HEK293 (cell line): ENCODE measurements around the gene CXCL17.

ENCODE experiments used
- ATF2 ChIP-seq: fragments of 450-650 bp; formaldehyde crosslinking; IDR thresholded peaks from 2 replicates; pipeline ENCODE4 v1.5.1; 2016; ENCODE audit warnings: missing biosample characterization, missing genetic modification characterization, low read depth
- GFI1B ChIP-seq: fragments of 450-650 bp; formaldehyde crosslinking; IDR thresholded peaks from 2 replicates; pipeline ENCODE4 v1.5.1; 2016; ENCODE audit warnings: missing biosample characterization, missing genetic modification characterization
- MZF1 ChIP-seq: fragments of 450-650 bp; formaldehyde crosslinking; IDR thresholded peaks from 2 replicates; pipeline ENCODE4 v1.5.1; 2017; ENCODE audit warnings: missing biosample characterization, missing genetic modification characterization, borderline replicate concordance
- REPIN1 ChIP-seq: fragments of 450-650 bp; formaldehyde crosslinking; IDR thresholded peaks from 2 replicates; pipeline ENCODE4 v1.5.1; 2017; ENCODE audit warnings: missing biosample characterization, missing genetic modification characterization, low read depth
- SETDB1 ChIP-seq: IDR thresholded peaks from one replicate; pipeline ENCODE4 v1.6.1; 2017; ENCODE audit warnings: mild to moderate bottlenecking, low read length, moderate library complexity, mixed read lengths; ENCODE audit not compliant: insufficient read length
- SP2 ChIP-seq: fragments of 450-650 bp; formaldehyde crosslinking; IDR thresholded peaks from 2 replicates; pipeline ENCODE4 v1.5.1; 2016; ENCODE audit warnings: missing biosample characterization, missing genetic modification characterization
- WT1 ChIP-seq: fragments of 450-650 bp; formaldehyde crosslinking; IDR thresholded peaks from 2 replicates; pipeline ENCODE4 v1.5.1; 2016; ENCODE audit warnings: missing biosample characterization, missing genetic modification characterization
- ZBTB26 ChIP-seq: fragments of 450-650 bp; formaldehyde crosslinking; optimal IDR thresholded peaks from 2 replicates; pipeline ENCODE3; 2016; ENCODE audit warnings: missing biosample characterization, mild to moderate bottlenecking, missing genetic modification characterization
- ZBTB48 ChIP-seq: fragments of 450-650 bp; formaldehyde crosslinking; IDR thresholded peaks from 2 replicates; pipeline ENCODE4 v1.5.1; 2016; ENCODE audit warnings: missing biosample characterization, missing genetic modification characterization
- ZBTB7A ChIP-seq: fragments of 450-650 bp; formaldehyde crosslinking; IDR thresholded peaks from 2 replicates; pipeline ENCODE4 v1.5.1; 2016; ENCODE audit warnings: low read depth, missing biosample characterization, missing genetic modification characterization
- ZNF140 ChIP-seq: fragments of 450-650 bp; formaldehyde crosslinking; IDR thresholded peaks from 2 replicates; pipeline ENCODE4 v1.5.1; 2016; ENCODE audit warnings: missing biosample characterization, missing genetic modification characterization
- ZNF324 ChIP-seq: fragments of 450-650 bp; formaldehyde crosslinking; IDR thresholded peaks from 2 replicates; pipeline ENCODE4 v1.5.1; 2016; ENCODE audit warnings: missing biosample characterization, missing genetic modification characterization
- ZNF394 ChIP-seq: fragments of 450-650 bp; formaldehyde crosslinking; IDR thresholded peaks from 2 replicates; pipeline ENCODE4 v1.5.1; 2016; ENCODE audit warnings: missing biosample characterization, missing genetic modification characterization, mild to moderate bottlenecking, moderate library complexity, borderline replicate concordance
- ZNF449 ChIP-seq: fragments of 450-650 bp; formaldehyde crosslinking; IDR thresholded peaks from 2 replicates; pipeline ENCODE4 v1.5.1; 2017; ENCODE audit warnings: missing biosample characterization, mild to moderate bottlenecking, missing genetic modification characterization, moderate library complexity
- ZNF488 ChIP-seq: fragments of 450-650 bp; formaldehyde crosslinking; IDR thresholded peaks from 2 replicates; pipeline ENCODE4 v1.5.1; 2016; ENCODE audit warnings: missing biosample characterization, missing genetic modification characterization
- ZNF529 ChIP-seq: fragments of 450-650 bp; formaldehyde crosslinking; IDR thresholded peaks from 2 replicates; pipeline ENCODE4 v1.5.1; 2017; ENCODE audit warnings: missing genetic modification characterization, missing biosample characterization; ENCODE audit not compliant: insufficient replicate concordance
- ZNF610 ChIP-seq: fragments of 450-650 bp; formaldehyde crosslinking; IDR thresholded peaks from 2 replicates; pipeline ENCODE4 v1.5.1; 2016; ENCODE audit warnings: missing biosample characterization, missing genetic modification characterization, borderline replicate concordance
- ZNF626 ChIP-seq: fragments of 450-650 bp; sonication (Bioruptor Pico); formaldehyde crosslinking; IDR thresholded peaks from 2 replicates; pipeline ENCODE4 v1.5.1; 2018; ENCODE audit warnings: missing biosample characterization, missing genetic modification characterization, inconsistent platforms
- ZNF629 ChIP-seq: fragments of 450-650 bp; formaldehyde crosslinking; IDR thresholded peaks from 2 replicates; pipeline ENCODE4 v1.5.1; 2017; ENCODE audit warnings: missing biosample characterization, missing genetic modification characterization
- TF ChIP-seq, protein P1 (sequence below): fragments of 450-650 bp; formaldehyde crosslinking; IDR thresholded peaks from 2 replicates; pipeline ENCODE4 v1.5.1; 2017; ENCODE audit warnings: missing biosample characterization, missing genetic modification characterization
- TF ChIP-seq, protein P2 (sequence below): fragments of 450-650 bp; formaldehyde crosslinking; IDR thresholded peaks from 2 replicates; pipeline ENCODE4 v1.5.1; 2016; ENCODE audit warnings: missing biosample characterization, missing genetic modification characterization
- TF ChIP-seq, protein P3 (sequence below): fragments of 450-650 bp; formaldehyde crosslinking; IDR thresholded peaks from 2 replicates; pipeline ENCODE4 v1.5.1; 2017; ENCODE audit warnings: missing biosample characterization, missing genetic modification characterization
- TF ChIP-seq, protein P4 (sequence below): fragments of 450-650 bp; formaldehyde crosslinking; IDR thresholded peaks from 2 replicates; pipeline ENCODE4 v1.5.1; 2016; ENCODE audit warnings: missing biosample characterization, missing genetic modification characterization
- TF ChIP-seq, protein P5 (sequence below): IDR thresholded peaks from 2 replicates; pipeline ENCODE4 v1.6.1; 2011; ENCODE audit warnings: mild to moderate bottlenecking, low read depth, low read length, borderline replicate concordance

Gene CXCL17

GRCh38 chr19:42396381-42397262 is 46.1 kb downstream of the CXCL17 start (continued):
- TF ChIP-seq, protein P1, sequence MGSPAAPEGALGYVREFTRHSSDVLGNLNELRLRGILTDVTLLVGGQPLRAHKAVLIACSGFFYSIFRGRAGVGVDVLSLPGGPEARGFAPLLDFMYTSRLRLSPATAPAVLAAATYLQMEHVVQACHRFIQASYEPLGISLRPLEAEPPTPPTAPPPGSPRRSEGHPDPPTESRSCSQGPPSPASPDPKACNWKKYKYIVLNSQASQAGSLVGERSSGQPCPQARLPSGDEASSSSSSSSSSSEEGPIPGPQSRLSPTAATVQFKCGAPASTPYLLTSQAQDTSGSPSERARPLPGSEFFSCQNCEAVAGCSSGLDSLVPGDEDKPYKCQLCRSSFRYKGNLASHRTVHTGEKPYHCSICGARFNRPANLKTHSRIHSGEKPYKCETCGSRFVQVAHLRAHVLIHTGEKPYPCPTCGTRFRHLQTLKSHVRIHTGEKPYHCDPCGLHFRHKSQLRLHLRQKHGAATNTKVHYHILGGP (tag by site-specific recombination) = no peak
- TF ChIP-seq MZF1 (tag by site-specific recombination) = 0 out of 2 replicates have a peak, but pooled peaks have one; percentile 25
- peak; percentile 73; the same call in 1 of the 2 replicates for TF ChIP-seq ZNF324 (tag by site-specific recombination)
- peak; percentile 41 for TF ChIP-seq ZBTB26 (tag by site-specific recombination)
- peak; percentile 76 for TF ChIP-seq ZBTB7A (tag by site-specific recombination)
- peak; percentile 100 for TF ChIP-seq ATF2 (tag by site-specific recombination)
- TF ChIP-seq GFI1B = no peak
- TF ChIP-seq SETDB1 = no peak
- TF ChIP-seq, protein P2, sequence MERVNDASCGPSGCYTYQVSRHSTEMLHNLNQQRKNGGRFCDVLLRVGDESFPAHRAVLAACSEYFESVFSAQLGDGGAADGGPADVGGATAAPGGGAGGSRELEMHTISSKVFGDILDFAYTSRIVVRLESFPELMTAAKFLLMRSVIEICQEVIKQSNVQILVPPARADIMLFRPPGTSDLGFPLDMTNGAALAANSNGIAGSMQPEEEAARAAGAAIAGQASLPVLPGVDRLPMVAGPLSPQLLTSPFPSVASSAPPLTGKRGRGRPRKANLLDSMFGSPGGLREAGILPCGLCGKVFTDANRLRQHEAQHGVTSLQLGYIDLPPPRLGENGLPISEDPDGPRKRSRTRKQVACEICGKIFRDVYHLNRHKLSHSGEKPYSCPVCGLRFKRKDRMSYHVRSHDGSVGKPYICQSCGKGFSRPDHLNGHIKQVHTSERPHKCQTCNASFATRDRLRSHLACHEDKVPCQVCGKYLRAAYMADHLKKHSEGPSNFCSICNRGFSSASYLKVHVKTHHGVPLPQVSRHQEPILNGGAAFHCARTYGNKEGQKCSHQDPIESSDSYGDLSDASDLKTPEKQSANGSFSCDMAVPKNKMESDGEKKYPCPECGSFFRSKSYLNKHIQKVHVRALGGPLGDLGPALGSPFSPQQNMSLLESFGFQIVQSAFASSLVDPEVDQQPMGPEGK (tag by site-specific recombination) = peak; percentile 92
- TF ChIP-seq, protein P3, sequence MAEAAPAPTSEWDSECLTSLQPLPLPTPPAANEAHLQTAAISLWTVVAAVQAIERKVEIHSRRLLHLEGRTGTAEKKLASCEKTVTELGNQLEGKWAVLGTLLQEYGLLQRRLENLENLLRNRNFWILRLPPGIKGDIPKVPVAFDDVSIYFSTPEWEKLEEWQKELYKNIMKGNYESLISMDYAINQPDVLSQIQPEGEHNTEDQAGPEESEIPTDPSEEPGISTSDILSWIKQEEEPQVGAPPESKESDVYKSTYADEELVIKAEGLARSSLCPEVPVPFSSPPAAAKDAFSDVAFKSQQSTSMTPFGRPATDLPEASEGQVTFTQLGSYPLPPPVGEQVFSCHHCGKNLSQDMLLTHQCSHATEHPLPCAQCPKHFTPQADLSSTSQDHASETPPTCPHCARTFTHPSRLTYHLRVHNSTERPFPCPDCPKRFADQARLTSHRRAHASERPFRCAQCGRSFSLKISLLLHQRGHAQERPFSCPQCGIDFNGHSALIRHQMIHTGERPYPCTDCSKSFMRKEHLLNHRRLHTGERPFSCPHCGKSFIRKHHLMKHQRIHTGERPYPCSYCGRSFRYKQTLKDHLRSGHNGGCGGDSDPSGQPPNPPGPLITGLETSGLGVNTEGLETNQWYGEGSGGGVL (tag by site-specific recombination) = peak; percentile 95
- TF ChIP-seq REPIN1 (tag by site-specific recombination) = 0 out of 2 replicates have a peak, but pooled peaks have one; percentile 37
- TF ChIP-seq, protein P4, sequence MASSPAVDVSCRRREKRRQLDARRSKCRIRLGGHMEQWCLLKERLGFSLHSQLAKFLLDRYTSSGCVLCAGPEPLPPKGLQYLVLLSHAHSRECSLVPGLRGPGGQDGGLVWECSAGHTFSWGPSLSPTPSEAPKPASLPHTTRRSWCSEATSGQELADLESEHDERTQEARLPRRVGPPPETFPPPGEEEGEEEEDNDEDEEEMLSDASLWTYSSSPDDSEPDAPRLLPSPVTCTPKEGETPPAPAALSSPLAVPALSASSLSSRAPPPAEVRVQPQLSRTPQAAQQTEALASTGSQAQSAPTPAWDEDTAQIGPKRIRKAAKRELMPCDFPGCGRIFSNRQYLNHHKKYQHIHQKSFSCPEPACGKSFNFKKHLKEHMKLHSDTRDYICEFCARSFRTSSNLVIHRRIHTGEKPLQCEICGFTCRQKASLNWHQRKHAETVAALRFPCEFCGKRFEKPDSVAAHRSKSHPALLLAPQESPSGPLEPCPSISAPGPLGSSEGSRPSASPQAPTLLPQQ (tag by site-specific recombination) = peak; percentile 90
- peak; percentile 59; the same call in 1 of the 2 replicates for TF ChIP-seq ZNF610 (tag by site-specific recombination)
- TF ChIP-seq ZNF488 (tag by site-specific recombination) = no peak
- TF ChIP-seq WT1 (tag by site-specific recombination) = peak; percentile 53
- peak; percentile 93 for TF ChIP-seq ZNF629 (tag by site-specific recombination)
- TF ChIP-seq, protein P5, sequence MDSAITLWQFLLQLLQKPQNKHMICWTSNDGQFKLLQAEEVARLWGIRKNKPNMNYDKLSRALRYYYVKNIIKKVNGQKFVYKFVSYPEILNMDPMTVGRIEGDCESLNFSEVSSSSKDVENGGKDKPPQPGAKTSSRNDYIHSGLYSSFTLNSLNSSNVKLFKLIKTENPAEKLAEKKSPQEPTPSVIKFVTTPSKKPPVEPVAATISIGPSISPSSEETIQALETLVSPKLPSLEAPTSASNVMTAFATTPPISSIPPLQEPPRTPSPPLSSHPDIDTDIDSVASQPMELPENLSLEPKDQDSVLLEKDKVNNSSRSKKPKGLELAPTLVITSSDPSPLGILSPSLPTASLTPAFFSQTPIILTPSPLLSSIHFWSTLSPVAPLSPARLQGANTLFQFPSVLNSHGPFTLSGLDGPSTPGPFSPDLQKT = no peak
- TF ChIP-seq ZNF529 (tag by site-specific recombination) = no peak
- TF ChIP-seq ZNF449 (tag by site-specific recombination) = 0 out of 2 replicates have a peak, but pooled peaks have one; percentile 31
- peak; percentile 99 for TF ChIP-seq SP2
- no peak for TF ChIP-seq ZNF140 (tag by site-specific recombination)
- TF ChIP-seq ZNF626 = no peak
- peak; percentile 84 for TF ChIP-seq ZBTB48 (tag by site-specific recombination)
- peak; percentile 44 for TF ChIP-seq ZNF394 (tag by site-specific recombination)
